GM12892 (cell line): ENCODE measurements around the gene DYRK2.

Experiments
- POLR2A ChIP-seq: IDR thresholded peaks from 2 replicates; pipeline ENCODE4 v1.6.1; 2011; ENCODE audit warnings: low read depth, low read length, control low read depth
- POLR2AphosphoS5 ChIP-seq: IDR thresholded peaks from 2 replicates; pipeline ENCODE4 v1.6.1; 2011; ENCODE audit warnings: low read depth, low read length, control low read depth
- TAF1 ChIP-seq: IDR thresholded peaks from 2 replicates; pipeline ENCODE4 v1.6.1; 2011; ENCODE audit warnings: low read depth, mild to moderate bottlenecking, control low read depth, low read length, borderline replicate concordance

DNA sequence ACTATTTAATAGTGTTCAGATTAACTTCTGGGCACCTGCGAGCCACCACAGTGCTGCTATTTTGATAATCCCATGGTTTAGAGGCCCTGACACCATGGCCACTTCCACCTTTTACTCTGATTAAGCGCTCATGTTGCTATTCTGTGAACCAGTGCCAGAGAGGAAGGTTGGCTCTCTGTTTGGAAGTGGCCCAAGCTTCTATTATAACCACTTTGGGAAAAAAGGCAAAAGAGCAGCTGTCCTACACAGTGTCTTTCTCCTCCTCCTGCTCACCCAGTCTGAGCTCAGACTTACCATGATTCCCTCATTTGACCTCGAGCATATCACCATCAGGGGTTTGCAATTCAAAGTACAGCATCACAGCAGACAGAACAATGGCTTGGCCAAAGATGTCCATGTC is 23.3 kb downstream of the DYRK2 start:
- TF ChIP-seq POLR2A (no peak), TAF1 (no peak), POLR2AphosphoS5 (no peak)
